Peyer's patch (tissue), 4 donors: Measurements from ENCODE around the gene LRRN1. TPM values are rescaled to one million over a fixed set of nuclear protein-coding genes. Genes with fewer than 3 reads are reported as not detected.

Experiments used
- DNase-seq, 3 donors: peaks; one replicate each; pipeline ENCODE4 v3.0.0-alpha.2; 2017 to 2019
- H3K27ac ChIP-seq, 4 donors: fragments of 200-600 bp; sonication (generic); one replicate each; pipeline ENCODE4 v1.5.1; 2016 to 2019
- H3K27me3 ChIP-seq, 2 donors: fragments of 200-600 bp; sonication (generic); one replicate each; pipeline ENCODE4 v1.5.1; 2019
- H3K36me3 ChIP-seq, 3 donors: fragments of 200-600 bp; sonication (generic); one replicate each; pipeline ENCODE4 v1.5.1; 2016 to 2019
- H3K4me1 ChIP-seq, 4 donors: fragments of 200-600 bp; sonication (generic); one replicate each; pipeline ENCODE4 v1.5.1; 2016 to 2019
- H3K4me3 ChIP-seq, 4 donors: fragments of 200-600 bp; sonication (generic); 1 replicate in 3 of 4; 2 replicates in 1 of 4; pipeline ENCODE4 v1.5.1; 2016 to 2019; ENCODE audit warnings: mild to moderate bottlenecking in 1 of 4
- H3K9me3 ChIP-seq, 4 donors: fragments of 200-600 bp; sonication (generic); one replicate each; pipeline ENCODE4 v1.5.1; 2016 to 2019; ENCODE audit warnings: mild to moderate bottlenecking in 1 of 4
- CTCF ChIP-seq, 6 experiments: fragments of 450-650 bp in 4 of 6; fragments of 200-600 bp in 2 of 6; sonication (generic) in 1 of 6; IDR thresholded peaks; one replicate each; pipeline ENCODE4 v1.5.1; 2017 to 2019; ENCODE audit warnings: antibody characterized with exemption in 6 of 6, mild to moderate bottlenecking in 3 of 6, moderate library complexity in 1 of 6
- POLR2A ChIP-seq, 2 donors: fragments of 450-650 bp; IDR thresholded peaks; one replicate each; pipeline ENCODE4 v1.5.1; 2017; ENCODE audit warnings: antibody characterized with exemption in 2 of 2, mild to moderate bottlenecking in 2 of 2, moderate library complexity in 2 of 2
- total RNA-seq, 4 donors: library from RNA; depleted of rRNA; stranded (reverse); fragments of >200 nt; gene quantifications; one replicate each; pipeline ENCODE4 v1.1.0, GENCODE V29; 2016

The LRRN1 gene
- total RNA-seq, 4 donors from 2014 or later: 1.5 to 7.4 (median 2.7) TPM

- TF ChIP-seq POLR2A (IDR thresholded peaks at IDR 0.05) (no peak), CTCF (IDR thresholded peaks at IDR 0.05) (no peak)
- H3K27ac ChIP-seq: no peak overlapping the region
- DNase-seq: no peak
These were observed 27.7 kb upstream of the LRRN1 start for GRCh38 chr3:3771567-3771966.

GRCh38 chr3:3772338-3772737 lies 26.9 kb upstream of the LRRN1 start:
- H3K9me3 ChIP-seq: no peaks in the 10 kb centered on the region
- no peaks in the 10 kb centered on the region for H3K27me3 ChIP-seq
- no peaks in the 10 kb centered on the region for H3K36me3 ChIP-seq
- TF ChIP-seq CTCF (IDR thresholded peaks at IDR 0.05): no peak
- no peak for TF ChIP-seq POLR2A (IDR thresholded peaks at IDR 0.05)
- no peak overlapping the region for H3K4me3 ChIP-seq
- no peaks in the 10 kb centered on the region for H3K4me1 ChIP-seq
- no peak for DNase-seq
- no peak overlapping the region for H3K27ac ChIP-seq

More at GRCh38 chr3:3771567-3771966, 27.7 kb upstream of the LRRN1 start:
- no peaks in the 10 kb centered on the region for H3K9me3 ChIP-seq
- H3K4me1 ChIP-seq: no peaks in the 10 kb centered on the region
- no peaks in the 10 kb centered on the region for H3K36me3 ChIP-seq
- H3K4me3 ChIP-seq: no peak overlapping the region
- no peaks in the 10 kb centered on the region for H3K27me3 ChIP-seq

GRCh38 chr3:3772920-3773319 lies 26.3 kb upstream of the LRRN1 start:
- no peaks in the 10 kb centered on the region for H3K9me3 ChIP-seq
- H3K4me3 ChIP-seq: no peak overlapping the region
- no peak for TF ChIP-seq CTCF (IDR thresholded peaks at IDR 0.05)
- no peak for TF ChIP-seq POLR2A (IDR thresholded peaks at IDR 0.05)
- no peak overlapping the region for H3K27ac ChIP-seq
- no peaks in the 10 kb centered on the region for H3K27me3 ChIP-seq
- DNase-seq: no peak
- no peaks in the 10 kb centered on the region for H3K4me1 ChIP-seq
- no peaks in the 10 kb centered on the region for H3K36me3 ChIP-seq

- H3K27me3 ChIP-seq: no peaks in the 10 kb centered on the region
- no peak overlapping the region for H3K4me3 ChIP-seq
- H3K9me3 ChIP-seq: no peaks in the 10 kb centered on the region
- no peaks in the 10 kb centered on the region for H3K4me1 ChIP-seq
- no peak overlapping the region for H3K27ac ChIP-seq
- TF ChIP-seq POLR2A (IDR thresholded peaks at IDR 0.05) (no peak), CTCF (IDR thresholded peaks at IDR 0.05) (no peak)
- DNase-seq: no peak
- no peaks in the 10 kb centered on the region for H3K36me3 ChIP-seq
These were observed 22.6 kb upstream of the LRRN1 start for GRCh38 chr3:3776607-3777006.

- Histone ChIP-seq H3K36me3 (no peaks in the 10 kb centered on the region), H3K9me3 (no peaks in the 10 kb centered on the region), H3K4me3 (no peak overlapping the region), H3K27ac (no peak overlapping the region), H3K27me3 (no peaks in the 10 kb centered on the region), H3K4me1 (no peaks in the 10 kb centered on the region)
- DNase-seq: no peak
- TF ChIP-seq CTCF (IDR thresholded peaks at IDR 0.05): no peak
- TF ChIP-seq POLR2A (IDR thresholded peaks at IDR 0.05): no peak
These were observed 21.0 kb upstream of the LRRN1 start for GRCh38 chr3:3778216-3778615.

- TF ChIP-seq CTCF (IDR thresholded peaks at IDR 0.05) (no peak), POLR2A (IDR thresholded peaks at IDR 0.05) (no peak)
- no peaks in the 10 kb centered on the region for H3K27me3 ChIP-seq
- no peaks in the 10 kb centered on the region for H3K9me3 ChIP-seq
These were observed 20.5 kb upstream of the LRRN1 start for GRCh38 chr3:3778641-3779270.

More at GRCh38 chr3:3778641-3779270, 20.5 kb upstream of the LRRN1 start:
- Histone ChIP-seq H3K36me3 (no peaks in the 10 kb centered on the region), H3K27ac (no peak overlapping the region), H3K4me1 (no peaks in the 10 kb centered on the region), H3K4me3 (no peak overlapping the region)
- DNase-seq: no peak
